ENCODE data around the gene CBS.

The CBS gene

GRCh38 chr21:43034101-43034500 is 41.5 kb downstream of the CBS start:
- ATAC-seq: peak; percentile 81
- TF ChIP-seq ZC3H10 (CRISPR knock-in tag; IDR thresholded peaks at IDR 0.05) (no peak), CREB5 (CRISPR knock-in tag; IDR thresholded peaks at IDR 0.05; ENCODE audit: low read depth) (no peak), ZFP3 (CRISPR knock-in tag; IDR thresholded peaks at IDR 0.05) (no peak), PATZ1 (CRISPR knock-in tag; IDR thresholded peaks at IDR 0.05; ENCODE audit: borderline replicate concordance) (no peak)

- TF ChIP-seq CSDC2 (CRISPR knock-in tag; IDR thresholded peaks at IDR 0.05) (no peak), SNAI2 (CRISPR knock-in tag; IDR thresholded peaks at IDR 0.05) (no peak), ZFP30 (CRISPR knock-in tag; IDR thresholded peaks at IDR 0.05) (no peak), TOX (CRISPR knock-in tag; IDR thresholded peaks at IDR 0.05; ENCODE audit: borderline replicate concordance) (no peak), TCF4 (CRISPR knock-in tag; IDR thresholded peaks at IDR 0.05; ENCODE audit: borderline replicate concordance) (no peak), ZNF70 (CRISPR knock-in tag; IDR thresholded peaks at IDR 0.05) (no peak), ZFP3 (CRISPR knock-in tag; IDR thresholded peaks at IDR 0.05) (no peak), PATZ1 (CRISPR knock-in tag; IDR thresholded peaks at IDR 0.05; ENCODE audit: borderline replicate concordance) (no peak), ARNTL (CRISPR knock-in tag; IDR thresholded peaks at IDR 0.05; ENCODE audit: borderline replicate concordance, low read depth) (no peak), PPARA (CRISPR knock-in tag; IDR thresholded peaks at IDR 0.05; ENCODE audit: borderline replicate concordance) (no peak)
- TF ChIP-seq, protein P1, sequence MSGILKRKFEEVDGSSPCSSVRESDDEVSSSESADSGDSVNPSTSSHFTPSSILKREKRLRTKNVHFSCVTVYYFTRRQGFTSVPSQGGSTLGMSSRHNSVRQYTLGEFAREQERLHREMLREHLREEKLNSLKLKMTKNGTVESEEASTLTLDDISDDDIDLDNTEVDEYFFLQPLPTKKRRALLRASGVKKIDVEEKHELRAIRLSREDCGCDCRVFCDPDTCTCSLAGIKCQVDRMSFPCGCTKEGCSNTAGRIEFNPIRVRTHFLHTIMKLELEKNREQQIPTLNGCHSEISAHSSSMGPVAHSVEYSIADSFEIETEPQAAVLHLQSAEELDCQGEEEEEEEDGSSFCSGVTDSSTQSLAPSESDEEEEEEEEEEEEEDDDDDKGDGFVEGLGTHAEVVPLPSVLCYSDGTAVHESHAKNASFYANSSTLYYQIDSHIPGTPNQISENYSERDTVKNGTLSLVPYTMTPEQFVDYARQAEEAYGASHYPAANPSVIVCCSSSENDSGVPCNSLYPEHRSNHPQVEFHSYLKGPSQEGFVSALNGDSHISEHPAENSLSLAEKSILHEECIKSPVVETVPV (CRISPR knock-in tag; IDR thresholded peaks at IDR 0.05): no peak
- ATAC-seq: no peak
Observed at GRCh38 chr21:43031121-43031619, 44.5 kb downstream of the CBS start.

DNA sequence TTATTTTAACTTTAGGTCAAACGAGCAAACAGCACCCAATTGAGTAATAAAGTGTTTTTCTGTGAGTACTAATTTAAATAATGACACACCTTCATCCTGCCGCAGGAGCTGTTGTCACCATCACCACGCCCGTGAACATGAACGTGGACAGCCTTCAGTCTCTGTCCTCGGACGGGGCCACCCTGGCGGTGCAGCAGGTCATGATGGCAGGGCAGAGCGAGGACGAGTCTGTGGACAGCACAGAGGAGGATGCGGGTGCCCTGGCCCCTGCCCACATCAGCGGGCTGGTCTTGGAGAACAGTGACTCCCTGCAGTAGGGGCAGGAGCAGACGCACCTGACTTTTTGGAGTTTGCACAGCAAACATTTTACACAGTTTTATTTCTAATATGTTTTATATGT is 45.9 kb downstream of the CBS start:
- no peak for ATAC-seq
- TF ChIP-seq, protein P1 (CRISPR knock-in tag; IDR thresholded peaks at IDR 0.05): no peak
- TF ChIP-seq CSDC2 (CRISPR knock-in tag; IDR thresholded peaks at IDR 0.05): no peak

- no peak for ATAC-seq
- TF ChIP-seq CSDC2 (CRISPR knock-in tag; IDR thresholded peaks at IDR 0.05): no peak
- no peak for TF ChIP-seq ZFP30 (CRISPR knock-in tag; IDR thresholded peaks at IDR 0.05)
- no peak for TF ChIP-seq ZNF70 (CRISPR knock-in tag; IDR thresholded peaks at IDR 0.05)
- no peak for TF ChIP-seq TCF4 (CRISPR knock-in tag; IDR thresholded peaks at IDR 0.05; ENCODE audit: borderline replicate concordance)
- TF ChIP-seq ZFP3 (CRISPR knock-in tag; IDR thresholded peaks at IDR 0.05): no peak
- TF ChIP-seq, protein P1 (CRISPR knock-in tag; IDR thresholded peaks at IDR 0.05): no peak
- TF ChIP-seq, protein P2, sequence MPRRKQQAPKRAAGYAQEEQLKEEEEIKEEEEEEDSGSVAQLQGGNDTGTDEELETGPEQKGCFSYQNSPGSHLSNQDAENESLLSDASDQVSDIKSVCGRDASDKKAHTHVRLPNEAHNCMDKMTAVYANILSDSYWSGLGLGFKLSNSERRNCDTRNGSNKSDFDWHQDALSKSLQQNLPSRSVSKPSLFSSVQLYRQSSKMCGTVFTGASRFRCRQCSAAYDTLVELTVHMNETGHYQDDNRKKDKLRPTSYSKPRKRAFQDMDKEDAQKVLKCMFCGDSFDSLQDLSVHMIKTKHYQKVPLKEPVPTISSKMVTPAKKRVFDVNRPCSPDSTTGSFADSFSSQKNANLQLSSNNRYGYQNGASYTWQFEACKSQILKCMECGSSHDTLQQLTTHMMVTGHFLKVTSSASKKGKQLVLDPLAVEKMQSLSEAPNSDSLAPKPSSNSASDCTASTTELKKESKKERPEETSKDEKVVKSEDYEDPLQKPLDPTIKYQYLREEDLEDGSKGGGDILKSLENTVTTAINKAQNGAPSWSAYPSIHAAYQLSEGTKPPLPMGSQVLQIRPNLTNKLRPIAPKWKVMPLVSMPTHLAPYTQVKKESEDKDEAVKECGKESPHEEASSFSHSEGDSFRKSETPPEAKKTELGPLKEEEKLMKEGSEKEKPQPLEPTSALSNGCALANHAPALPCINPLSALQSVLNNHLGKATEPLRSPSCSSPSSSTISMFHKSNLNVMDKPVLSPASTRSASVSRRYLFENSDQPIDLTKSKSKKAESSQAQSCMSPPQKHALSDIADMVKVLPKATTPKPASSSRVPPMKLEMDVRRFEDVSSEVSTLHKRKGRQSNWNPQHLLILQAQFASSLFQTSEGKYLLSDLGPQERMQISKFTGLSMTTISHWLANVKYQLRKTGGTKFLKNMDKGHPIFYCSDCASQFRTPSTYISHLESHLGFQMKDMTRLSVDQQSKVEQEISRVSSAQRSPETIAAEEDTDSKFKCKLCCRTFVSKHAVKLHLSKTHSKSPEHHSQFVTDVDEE (CRISPR knock-in tag; IDR thresholded peaks at IDR 0.05): no peak
Observed at GRCh38 chr21:43027846-43028731, 47.5 kb downstream of the CBS start.
